Measurements from ENCODE around the gene NTF3. TPM values are rescaled to one million over a fixed set of nuclear protein-coding genes. Genes with fewer than 3 reads are reported as not detected.

NTF3 gene
- total RNA-seq, 1 donor from 2014 or later = 8.9 TPM

- FAIRE-seq (no peak), DNase-seq (ENCODE audit: low read depth) (no peak)
- H2AFZ ChIP-seq (ENCODE audit: low read depth, low read length) = no peak overlapping the region
- no peaks in the 10 kb centered on the region for H3K79me2 ChIP-seq (ENCODE audit: insufficient read depth, low read length)
- no peaks in the 10 kb centered on the region for H3K9me3 Mint-ChIP-seq (ENCODE audit: unreplicated experiment)
- TF ChIP-seq EZH2 (IDR thresholded peaks at IDR 0.05; ENCODE audit: insufficient read depth, low read length) = no peak
- TF ChIP-seq CTCF (IDR thresholded peaks at IDR 0.05; ENCODE audit: insufficient read depth, low read depth, low read length) = no peak
- H3K27ac ChIP-seq (ENCODE audit: low read depth, low read length) = no peak overlapping the region
- H3K36me3 ChIP-seq (ENCODE audit: insufficient read depth, low read length) = no peaks in the 10 kb centered on the region
- no peaks in the 10 kb centered on the region for H4K20me1 ChIP-seq (ENCODE audit: insufficient read depth, low read length)
- H3K4me1 Mint-ChIP-seq (ENCODE audit: low read depth, unreplicated experiment) = no peaks in the 10 kb centered on the region
- no peak overlapping the region for H3K4me2 ChIP-seq (ENCODE audit: low read length)
- H3K27me3 Mint-ChIP-seq (ENCODE audit: low read depth, unreplicated experiment) = peaks cover 33% of the 10 kb centered on the region
- no peak overlapping the region for H3K4me3 Mint-ChIP-seq (ENCODE audit: unreplicated experiment)
- H3K36me3 Mint-ChIP-seq (ENCODE audit: low read depth, unreplicated experiment) = no peaks in the 10 kb centered on the region
- no peak overlapping the region for H3K27ac Mint-ChIP-seq (ENCODE audit: unreplicated experiment)
- no peak overlapping the region for H3K4me3 ChIP-seq (ENCODE audit: insufficient read depth, low read depth, low read length)
- H3K27me3 ChIP-seq (ENCODE audit: insufficient read depth, low read length) = peaks cover 2% of the 10 kb centered on the region
- no peak overlapping the region for H3K9ac ChIP-seq (ENCODE audit: low read length)
- H3K9me3 ChIP-seq (ENCODE audit: insufficient read depth, low read depth, low read length) = no peaks in the 10 kb centered on the region
- no peaks in the 10 kb centered on the region for H3K4me1 ChIP-seq (ENCODE audit: insufficient read depth, low read length)
Observed at GRCh38 chr12:5514016-5514415, 82.1 kb downstream of the NTF3 start.

- Mint-ChIP-seq H3K27me3 (ENCODE audit: low read depth, unreplicated experiment) (peaks cover 34% of the 10 kb centered on the region), H3K9me3 (ENCODE audit: unreplicated experiment) (no peaks in the 10 kb centered on the region), H3K36me3 (ENCODE audit: low read depth, unreplicated experiment) (no peaks in the 10 kb centered on the region), H3K4me3 (ENCODE audit: unreplicated experiment) (no peak overlapping the region), H3K27ac (ENCODE audit: unreplicated experiment) (no peak overlapping the region), H3K4me1 (ENCODE audit: low read depth, unreplicated experiment) (no peaks in the 10 kb centered on the region)
- no peak for FAIRE-seq
- Histone ChIP-seq H3K4me3 (ENCODE audit: insufficient read depth, low read depth, low read length) (no peak overlapping the region), H3K27ac (ENCODE audit: low read depth, low read length) (no peak overlapping the region), H4K20me1 (ENCODE audit: insufficient read depth, low read length) (no peaks in the 10 kb centered on the region), H3K9me3 (ENCODE audit: insufficient read depth, low read depth, low read length) (no peaks in the 10 kb centered on the region), H3K9ac (ENCODE audit: low read length) (no peak overlapping the region), H3K36me3 (ENCODE audit: insufficient read depth, low read length) (no peaks in the 10 kb centered on the region), H3K79me2 (ENCODE audit: insufficient read depth, low read length) (no peaks in the 10 kb centered on the region), H3K4me1 (ENCODE audit: insufficient read depth, low read length) (no peaks in the 10 kb centered on the region), H3K27me3 (ENCODE audit: insufficient read depth, low read length) (peaks cover 2% of the 10 kb centered on the region), H2AFZ (ENCODE audit: low read depth, low read length) (no peak overlapping the region), H3K4me2 (ENCODE audit: low read length) (no peak overlapping the region)
- DNase-seq (ENCODE audit: low read depth) = no peak
- TF ChIP-seq EZH2 (IDR thresholded peaks at IDR 0.05; ENCODE audit: insufficient read depth, low read length) (no peak), CTCF (IDR thresholded peaks at IDR 0.05; ENCODE audit: insufficient read depth, low read depth, low read length) (no peak)
Observed at GRCh38 chr12:5514545-5514944, 82.6 kb downstream of the NTF3 start.

GRCh38 chr12:5515458-5515857 is 83.5 kb downstream of the NTF3 start:
- no peaks in the 10 kb centered on the region for H3K4me1 Mint-ChIP-seq (ENCODE audit: low read depth, unreplicated experiment)
- H3K36me3 Mint-ChIP-seq (ENCODE audit: low read depth, unreplicated experiment) = peaks cover 2% of the 10 kb centered on the region
- H3K27me3 Mint-ChIP-seq (ENCODE audit: low read depth, unreplicated experiment) = peaks cover 37% of the 10 kb centered on the region
- FAIRE-seq (peak; percentile 47), DNase-seq (ENCODE audit: low read depth) (no peak)
- no peak overlapping the region for H3K27ac ChIP-seq (ENCODE audit: low read depth, low read length)
- H3K4me2 ChIP-seq (ENCODE audit: low read length) = no peak overlapping the region
- H2AFZ ChIP-seq (ENCODE audit: low read depth, low read length) = no peak overlapping the region
- H3K9me3 Mint-ChIP-seq (ENCODE audit: unreplicated experiment) = no peaks in the 10 kb centered on the region
- H3K9me3 ChIP-seq (ENCODE audit: insufficient read depth, low read depth, low read length) = no peaks in the 10 kb centered on the region
- no peak overlapping the region for H3K27ac Mint-ChIP-seq (ENCODE audit: unreplicated experiment)
- no peak overlapping the region for H3K4me3 ChIP-seq (ENCODE audit: insufficient read depth, low read depth, low read length)
- H3K36me3 ChIP-seq (ENCODE audit: insufficient read depth, low read length) = no peaks in the 10 kb centered on the region
- no peaks in the 10 kb centered on the region for H3K79me2 ChIP-seq (ENCODE audit: insufficient read depth, low read length)
- TF ChIP-seq CTCF (IDR thresholded peaks at IDR 0.05; ENCODE audit: insufficient read depth, low read depth, low read length) = no peak
- TF ChIP-seq EZH2 (IDR thresholded peaks at IDR 0.05; ENCODE audit: insufficient read depth, low read length) = no peak
- no peaks in the 10 kb centered on the region for H4K20me1 ChIP-seq (ENCODE audit: insufficient read depth, low read length)
- H3K4me3 Mint-ChIP-seq (ENCODE audit: unreplicated experiment) = no peak overlapping the region
- H3K27me3 ChIP-seq (ENCODE audit: insufficient read depth, low read length) = peaks cover 2% of the 10 kb centered on the region
- no peaks in the 10 kb centered on the region for H3K4me1 ChIP-seq (ENCODE audit: insufficient read depth, low read length)
- H3K9ac ChIP-seq (ENCODE audit: low read length) = no peak overlapping the region

Data from astrocyte (in vitro differentiated cells and primary cell).